Eye (tissue), 1 donor: ENCODE data around the gene PCSK1N.
"Not testable (repeated sequence)": the region's sequence is repeated elsewhere in the genome, so short reads cannot be mapped to it uniquely, and the experiment has no call there.

Source experiments
- DNase-seq: peaks from one replicate; pipeline ENCODE4 v3.0.0-alpha.2; 2015

PCSK1N gene

GRCh38 chrX:48835524-48836329, at the start of gene PCSK1N:
PCSK1N (minus strand) TSS chrX:48835610; CDS start chrX:48835532, 78 bp downstream.
- peak; percentile 82 for DNase-seq

GRCh38 chrX:48883729-48884128, 48.3 kb upstream of the PCSK1N start:
- no peak for DNase-seq

- DNase-seq, result not testable (repeated sequence)
These were observed 41.5 kb upstream of the PCSK1N start for GRCh38 chrX:48876944-48877343.

GRCh38 chrX:48872017-48872416, 36.6 kb upstream of the PCSK1N start:
- not testable (repeated sequence) for DNase-seq

GRCh38 chrX:48864210-48864609, 28.8 kb upstream of the PCSK1N start:
- DNase-seq, result no peak

GRCh38 chrX:48854898-48855297, 19.5 kb upstream of the PCSK1N start:
- DNase-seq, result no peak

- DNase-seq, result not testable (repeated sequence)
These were observed 18.9 kb upstream of the PCSK1N start for GRCh38 chrX:48854121-48854804.

- DNase-seq, result not testable (repeated sequence)
These were observed 18.1 kb upstream of the PCSK1N start for GRCh38 chrX:48853494-48853893.

- DNase-seq, result no peak
These were observed 17.4 kb upstream of the PCSK1N start for GRCh38 chrX:48852857-48853256.

- no peak for DNase-seq
These were observed 13.4 kb upstream of the PCSK1N start for GRCh38 chrX:48848847-48849246.

- no peak for DNase-seq
These were observed 4.3 kb upstream of the PCSK1N start for GRCh38 chrX:48839686-48840085.

GRCh38 chrX:48834383-48834709, 1.1 kb downstream of the PCSK1N start:
- peak; percentile 49 for DNase-seq

- DNase-seq, result no peak
These were observed 1.8 kb downstream of the PCSK1N start for GRCh38 chrX:48833542-48834138.

GRCh38 chrX:48831909-48832291, 3.5 kb downstream of the PCSK1N start:
- DNase-seq, result peak; percentile 40

- no peak for DNase-seq
These were observed 4.1 kb downstream of the PCSK1N start for GRCh38 chrX:48831136-48831908.

GRCh38 chrX:48829016-48829735, 6.2 kb downstream of the PCSK1N start:
- no peak for DNase-seq

GRCh38 chrX:48827654-48827968, 7.8 kb downstream of the PCSK1N start:
- no peak for DNase-seq

GRCh38 chrX:48826876-48827653, 8.3 kb downstream of the PCSK1N start:
- DNase-seq, result no peak

GRCh38 chrX:48826135-48826875, 9.1 kb downstream of the PCSK1N start, which contains the start of gene ERAS:
ERAS (plus strand) TSS chrX:48826513; CDS start chrX:48829124, 2,611 bp downstream.
- DNase-seq, result no peak

- DNase-seq, result no peak
These were observed 11.3 kb downstream of the PCSK1N start for GRCh38 chrX:48824066-48824465.

- no peak for DNase-seq
These were observed 12.4 kb downstream of the PCSK1N start for GRCh38 chrX:48823053-48823452.
